GM11168 (cell line): Measurements from ENCODE around the gene PRDM16.

Experiments used
- in situ Hi-C: fragments of 300-500 bp; cut with MboI; formaldehyde crosslinking; loops from one replicate; pipeline ENCODE4 v1.12.0; 2022; ENCODE audit warnings: low sequenced_read_pairs; ENCODE audit not compliant: unreplicated experiment

Gene PRDM16

GRCh38 chr1:3031401-3032221 is 37.4 kb upstream of the PRDM16 start:
- in situ Hi-C loops, result no loop called here

- in situ Hi-C loops, result no loop called here
Observed at GRCh38 chr1:3032371-3033039, 36.5 kb upstream of the PRDM16 start.

GRCh38 chr1:3033040-3033789 is 35.8 kb upstream of the PRDM16 start:
- in situ Hi-C loops, result no loop called here

- in situ Hi-C loops, result no loop called here
Observed at GRCh38 chr1:3033790-3034090, 35.3 kb upstream of the PRDM16 start.

GRCh38 chr1:3034162-3034561 is 34.8 kb upstream of the PRDM16 start:
- in situ Hi-C loops, result no loop called here

GRCh38 chr1:3034728-3035562 is 34.1 kb upstream of the PRDM16 start:
- in situ Hi-C loops, result no loop called here

GRCh38 chr1:3035563-3036446 is 33.2 kb upstream of the PRDM16 start:
- in situ Hi-C loops, result no loop called here

GRCh38 chr1:3036447-3037280 is 32.3 kb upstream of the PRDM16 start:
- in situ Hi-C loops, result no loop called here

GRCh38 chr1:3037281-3038040 is 31.5 kb upstream of the PRDM16 start:
- in situ Hi-C loops, result no loop called here

GRCh38 chr1:3038113-3038551 is 30.9 kb upstream of the PRDM16 start:
- in situ Hi-C loops, result no loop called here

- in situ Hi-C loops, result no loop called here
Observed at GRCh38 chr1:3038571-3039181, 30.3 kb upstream of the PRDM16 start.

- in situ Hi-C loops, result no loop called here
Observed at GRCh38 chr1:3040004-3040403, 29.0 kb upstream of the PRDM16 start.

GRCh38 chr1:3042481-3042880 is 26.5 kb upstream of the PRDM16 start:
- in situ Hi-C loops, result no loop called here

GRCh38 chr1:3049164-3049563 is 19.8 kb upstream of the PRDM16 start:
- in situ Hi-C loops, result no loop called here

- in situ Hi-C loops, result no loop called here
Observed at GRCh38 chr1:3049905-3050304, 19.1 kb upstream of the PRDM16 start.

- in situ Hi-C loops, result no loop called here
Observed at GRCh38 chr1:3050603-3051002, 18.4 kb upstream of the PRDM16 start.
